Inferior parietal cortex (tissue), 1 donor: ENCODE data around the gene NLRC3.
"Not testable (repeated sequence)": the region's sequence is repeated elsewhere in the genome, so short reads cannot be mapped to it uniquely, and the experiment has no call there.

Source experiments
- DNase-seq: peaks from one replicate; pipeline ENCODE4 v3.0.0-alpha.2; 2016; ENCODE audit errors: extremely low spot score

NLRC3 gene

GRCh38 chr16:3577302-3577752, at the start of gene NLRC3:
Gene NLRC3, minus strand, starts transcription at chr16:3577403. Its CDS starts 12,367 bp downstream, at chr16:3565036.
- DNase-seq, result no peak

- DNase-seq, result no peak
These were observed 48.9 kb upstream of the NLRC3 start for GRCh38 chr16:3625911-3626732.

GRCh38 chr16:3625331-3625730, 48.1 kb upstream of the NLRC3 start:
- no peak for DNase-seq

GRCh38 chr16:3623642-3624041, 46.4 kb upstream of the NLRC3 start:
- DNase-seq, result no peak

- DNase-seq, result no peak
These were observed 41.6 kb upstream of the NLRC3 start for GRCh38 chr16:3618769-3619141.

GRCh38 chr16:3612510-3613466, 35.6 kb upstream of the NLRC3 start:
- DNase-seq, result no peak

GRCh38 chr16:3611146-3611975, 34.2 kb upstream of the NLRC3 start, which contains the start of gene SLX4:
Gene SLX4, minus strand, starts transcription at chr16:3611606. Its CDS starts 2,642 bp downstream, at chr16:3608964.
- DNase-seq, result peak; percentile 87

- peak; percentile 20 for DNase-seq
These were observed 33.5 kb upstream of the NLRC3 start for GRCh38 chr16:3610698-3611145.

- DNase-seq, result no peak
These were observed 32.9 kb upstream of the NLRC3 start for GRCh38 chr16:3609895-3610697.

- not testable (repeated sequence) for DNase-seq
These were observed 31.8 kb upstream of the NLRC3 start for GRCh38 chr16:3608976-3609375.

GRCh38 chr16:3608069-3608468, 30.9 kb upstream of the NLRC3 start:
- no peak for DNase-seq

- no peak for DNase-seq
These were observed 30.4 kb upstream of the NLRC3 start for GRCh38 chr16:3607634-3608033.

- DNase-seq, result no peak
These were observed 30.0 kb upstream of the NLRC3 start for GRCh38 chr16:3607161-3607560.

- no peak for DNase-seq
These were observed 29.2 kb upstream of the NLRC3 start for GRCh38 chr16:3606441-3606840.

GRCh38 chr16:3602320-3602653, 25.1 kb upstream of the NLRC3 start:
- DNase-seq, result no peak

GRCh38 chr16:3601614-3602319, 24.6 kb upstream of the NLRC3 start:
- DNase-seq, result no peak

- no peak for DNase-seq
These were observed 22.7 kb upstream of the NLRC3 start for GRCh38 chr16:3599922-3600321.

- no peak for DNase-seq
These were observed 21.9 kb upstream of the NLRC3 start for GRCh38 chr16:3599121-3599520.

- DNase-seq, result no peak
These were observed 21.0 kb upstream of the NLRC3 start for GRCh38 chr16:3598236-3598635.

GRCh38 chr16:3597676-3598075, 20.5 kb upstream of the NLRC3 start:
- no peak for DNase-seq
